Adipocyte (in vitro differentiated cells): ENCODE measurements around the gene GPI.

ENCODE experiments used
- DNase-seq: peaks from one replicate; pipeline ENCODE4 v3.0.0-alpha.2; 2015; ENCODE audit warnings: low read depth
- H3K27me3 ChIP-seq: replicated peaks from 2 replicates; pipeline ENCODE4 v1.7.0; 2013; ENCODE audit warnings: mild to moderate bottlenecking, low read length, moderate library complexity; ENCODE audit not compliant: control insufficient read depth, insufficient read depth
- H3K36me3 ChIP-seq: 2 replicates; pipeline ENCODE4 v1.7.0; 2013; ENCODE audit warnings: low read length, mild to moderate bottlenecking, moderate library complexity; ENCODE audit not compliant: control insufficient read depth, insufficient read depth, severe bottlenecking
- H3K4me1 ChIP-seq: 2 replicates; pipeline ENCODE4 v1.7.0; 2013; ENCODE audit warnings: mild to moderate bottlenecking, low read length, moderate library complexity; ENCODE audit not compliant: control insufficient read depth, insufficient read depth
- H3K4me3 ChIP-seq: 2 replicates; pipeline ENCODE4 v1.7.0; 2013; ENCODE audit warnings: mild to moderate bottlenecking, low read length, moderate library complexity
- H3K9ac ChIP-seq: 2 replicates; pipeline ENCODE4 v1.7.0; 2013; ENCODE audit warnings: mild to moderate bottlenecking, low read length, moderate library complexity
- H3K9me3 ChIP-seq: 2 replicates; pipeline ENCODE4 v1.7.0; 2013; ENCODE audit warnings: mild to moderate bottlenecking, low read length, moderate library complexity; ENCODE audit not compliant: control insufficient read depth

Gene GPI

DNA sequence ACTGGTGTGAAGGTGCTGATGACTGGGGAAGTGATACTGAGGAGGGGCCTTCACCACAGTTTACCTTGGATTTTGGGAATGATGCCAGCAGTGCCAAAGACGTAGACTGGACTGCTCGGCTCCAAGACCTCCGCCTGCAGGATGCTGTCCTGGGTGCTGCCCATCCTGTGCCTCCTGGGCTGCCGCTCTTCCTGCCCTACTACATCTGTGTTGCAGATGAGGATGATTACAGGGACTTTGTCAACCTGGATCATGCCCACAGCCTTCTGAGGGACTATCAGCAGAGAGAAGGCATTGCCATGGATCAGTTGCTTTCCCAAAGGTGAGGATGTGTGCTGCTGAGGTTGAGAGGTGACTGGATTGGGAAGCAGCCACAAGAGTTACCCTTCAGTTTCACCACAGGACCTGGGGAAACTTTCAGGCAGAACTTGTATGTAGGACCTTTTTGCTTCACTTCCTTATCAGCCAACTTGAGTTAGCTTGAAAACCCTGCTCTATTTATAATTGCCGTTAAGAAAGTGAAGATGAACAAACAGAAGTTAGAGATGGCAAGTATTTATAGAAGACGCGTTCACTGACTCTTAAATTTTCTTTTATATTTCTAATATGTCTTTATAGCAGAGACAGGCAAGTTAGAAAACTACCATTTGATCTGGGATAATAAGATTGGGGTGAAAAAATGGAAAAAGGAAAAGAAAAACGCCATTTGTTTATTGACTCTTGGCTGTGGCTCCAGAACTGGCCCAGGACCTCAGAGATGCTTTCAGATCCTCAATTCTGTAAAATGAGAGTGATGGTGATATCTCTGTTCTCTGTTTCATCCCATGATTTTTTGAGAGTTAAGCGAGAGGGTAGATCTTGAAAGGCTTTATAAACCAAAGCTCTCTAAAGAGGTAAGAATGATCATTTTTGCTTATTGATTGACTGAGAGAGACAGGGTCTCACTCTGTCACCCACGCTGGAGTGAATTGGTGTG lies 44.5 kb downstream of the GPI start:
- no peak for DNase-seq
- Histone ChIP-seq H3K9ac (no peak overlapping the region), H3K9me3 (no peaks in the 10 kb centered on the region)

DNA sequence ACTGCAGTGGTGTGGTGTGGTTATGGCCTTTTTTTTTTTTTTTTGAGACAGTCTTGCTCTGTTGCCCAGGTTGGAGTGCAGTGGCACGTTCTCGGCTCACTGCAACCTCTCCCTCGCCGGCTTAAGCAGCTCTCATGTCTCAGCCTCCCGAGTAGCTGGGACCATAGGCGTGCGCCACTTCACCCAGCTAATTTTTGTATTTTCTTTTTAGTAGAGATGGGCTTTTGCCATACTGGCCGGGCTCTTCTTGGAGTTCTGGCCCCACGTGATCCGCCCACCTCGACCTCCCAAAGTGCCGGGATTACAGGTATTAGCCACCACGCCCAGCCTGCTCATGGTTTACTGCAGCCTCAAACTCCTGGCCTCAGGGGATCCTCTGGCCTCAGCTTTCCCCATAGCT lies 46.2 kb downstream of the GPI start:
- H3K4me3 ChIP-seq: no peak overlapping the region

More for the DNA sequence above, 44.5 kb downstream of the GPI start:
- H3K36me3 ChIP-seq: peaks cover 6% of the 10 kb centered on the region
- no peaks in the 10 kb centered on the region for H3K27me3 ChIP-seq
- no peaks in the 10 kb centered on the region for H3K4me1 ChIP-seq
- no peak overlapping the region for H3K4me3 ChIP-seq

GRCh38 chr19:34416021-34416545 lies 51.1 kb downstream of the GPI start:
- no peak overlapping the region for H3K4me3 ChIP-seq
- H3K27me3 ChIP-seq: no peaks in the 10 kb centered on the region
- H3K36me3 ChIP-seq: peaks cover 19% of the 10 kb centered on the region
- DNase-seq: peak; percentile 14
- no peaks in the 10 kb centered on the region for H3K9me3 ChIP-seq
- H3K4me1 ChIP-seq: no peaks in the 10 kb centered on the region
- no peak overlapping the region for H3K9ac ChIP-seq

More for the DNA sequence above, 46.2 kb downstream of the GPI start:
- Histone ChIP-seq H3K9me3 (no peaks in the 10 kb centered on the region), H3K36me3 (peaks cover 11% of the 10 kb centered on the region), H3K9ac (no peak overlapping the region), H3K27me3 (no peaks in the 10 kb centered on the region), H3K4me1 (no peaks in the 10 kb centered on the region)
- no peak for DNase-seq

- Histone ChIP-seq H3K4me1 (no peaks in the 10 kb centered on the region), H3K27me3 (no peaks in the 10 kb centered on the region), H3K9ac (no peak overlapping the region), H3K36me3 (peaks cover 19% of the 10 kb centered on the region), H3K4me3 (no peak overlapping the region), H3K9me3 (no peaks in the 10 kb centered on the region)
- no peak for DNase-seq
Measured at GRCh38 chr19:34418300-34418699, 53.3 kb downstream of the GPI start.

DNA sequence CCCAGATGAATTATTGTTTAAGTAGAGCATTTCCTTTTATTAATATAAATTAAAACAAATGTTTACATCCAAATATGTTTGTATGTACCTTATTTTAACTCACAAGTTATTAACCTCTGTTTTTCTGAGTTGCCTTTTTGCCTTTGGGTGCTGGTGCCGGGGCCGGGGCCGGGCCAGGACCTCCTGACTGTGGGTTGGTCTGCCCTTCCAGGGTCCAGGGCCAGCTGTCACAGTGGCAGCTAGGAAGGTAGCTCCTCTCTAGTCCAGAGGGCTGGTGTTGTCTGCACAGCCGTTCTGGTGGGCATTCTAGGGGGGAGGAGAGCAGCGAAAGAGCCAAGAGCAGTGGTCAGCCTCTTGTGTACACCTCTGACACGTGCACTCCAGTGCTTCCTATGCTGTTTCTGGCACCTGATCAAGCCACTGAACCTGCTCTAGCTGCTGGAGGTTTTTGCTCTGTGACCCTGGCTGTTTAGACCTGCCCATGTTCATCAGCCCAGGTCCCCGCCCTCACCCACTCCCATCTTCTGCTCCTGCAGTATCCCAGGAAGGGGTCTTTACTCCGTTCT lies 61.2 kb downstream of the GPI start:
- no peak for DNase-seq
- Histone ChIP-seq H3K36me3 (no peaks in the 10 kb centered on the region), H3K9ac (no peak overlapping the region), H3K4me3 (no peak overlapping the region), H3K9me3 (no peaks in the 10 kb centered on the region), H3K4me1 (peaks cover 23% of the 10 kb centered on the region), H3K27me3 (no peaks in the 10 kb centered on the region)

DNA sequence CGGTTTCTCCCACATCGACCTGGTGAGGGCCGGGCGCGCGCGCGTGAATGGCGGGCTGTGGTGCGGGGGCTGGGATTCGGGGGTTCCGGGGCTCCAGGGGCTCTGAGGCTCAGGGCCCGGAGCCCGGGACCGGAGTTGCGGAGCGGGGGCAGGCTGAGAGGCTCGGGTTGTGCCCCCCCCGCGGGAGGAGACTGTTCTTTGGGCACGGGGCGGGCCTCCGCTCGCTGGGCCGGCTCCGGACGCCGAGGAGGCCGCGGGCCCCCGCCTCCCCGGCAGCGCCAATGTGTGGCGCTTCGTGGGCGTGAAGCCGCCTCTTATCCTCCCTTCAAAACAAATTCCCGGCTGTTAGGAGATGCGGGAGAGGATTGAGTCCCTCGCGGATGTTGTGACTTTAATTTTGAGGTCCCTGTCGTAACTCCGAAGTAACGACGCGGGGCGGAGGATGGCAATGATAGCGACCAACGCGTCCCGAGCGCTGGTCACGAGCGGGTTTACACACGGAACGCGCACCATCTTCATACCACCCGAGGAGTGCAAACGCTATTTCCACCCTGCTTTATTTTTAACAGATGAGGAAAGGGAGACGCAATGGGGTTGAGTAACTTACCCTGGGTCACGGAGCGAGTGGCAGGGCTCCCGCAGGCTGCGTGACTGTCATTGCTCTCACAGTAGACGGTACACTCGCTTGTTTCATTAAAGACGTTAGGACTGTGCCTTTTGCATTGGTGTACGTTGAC lies 63.7 kb downstream of the GPI start:
- Histone ChIP-seq H3K4me1 (peaks cover 48% of the 10 kb centered on the region), H3K9me3 (no peaks in the 10 kb centered on the region), H3K27me3 (no peaks in the 10 kb centered on the region), H3K9ac (peak overlapping the region; percentile 92), H3K36me3 (peaks cover 3% of the 10 kb centered on the region), H3K4me3 (peak overlapping the region; percentile 100)
- DNase-seq: peak; percentile 84

DNA sequence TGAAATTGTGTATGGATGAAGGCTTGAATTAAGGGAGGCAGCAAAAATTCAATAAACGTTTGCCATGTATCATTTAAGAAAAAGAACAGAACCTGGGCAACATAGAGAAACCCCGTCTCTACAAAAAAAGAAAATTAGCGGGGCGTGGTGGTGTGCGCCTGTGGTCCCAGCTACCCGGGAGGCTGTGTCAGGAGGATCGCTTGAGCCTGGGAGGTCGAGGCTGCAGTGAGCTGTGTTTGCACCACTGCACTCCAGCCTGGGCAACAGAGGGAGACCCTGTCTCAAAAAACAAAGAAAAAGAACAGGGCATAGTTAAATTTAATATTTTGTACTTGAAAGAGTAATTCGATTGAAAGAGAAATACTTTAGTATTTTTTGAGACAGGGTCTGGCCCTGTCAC lies 64.6 kb downstream of the GPI start:
- Histone ChIP-seq H3K9me3 (no peaks in the 10 kb centered on the region), H3K4me1 (peaks cover 52% of the 10 kb centered on the region), H3K27me3 (no peaks in the 10 kb centered on the region), H3K4me3 (peak overlapping the region; percentile 100), H3K36me3 (peaks cover 11% of the 10 kb centered on the region), H3K9ac (peak overlapping the region; percentile 92)
- DNase-seq: no peak

DNA sequence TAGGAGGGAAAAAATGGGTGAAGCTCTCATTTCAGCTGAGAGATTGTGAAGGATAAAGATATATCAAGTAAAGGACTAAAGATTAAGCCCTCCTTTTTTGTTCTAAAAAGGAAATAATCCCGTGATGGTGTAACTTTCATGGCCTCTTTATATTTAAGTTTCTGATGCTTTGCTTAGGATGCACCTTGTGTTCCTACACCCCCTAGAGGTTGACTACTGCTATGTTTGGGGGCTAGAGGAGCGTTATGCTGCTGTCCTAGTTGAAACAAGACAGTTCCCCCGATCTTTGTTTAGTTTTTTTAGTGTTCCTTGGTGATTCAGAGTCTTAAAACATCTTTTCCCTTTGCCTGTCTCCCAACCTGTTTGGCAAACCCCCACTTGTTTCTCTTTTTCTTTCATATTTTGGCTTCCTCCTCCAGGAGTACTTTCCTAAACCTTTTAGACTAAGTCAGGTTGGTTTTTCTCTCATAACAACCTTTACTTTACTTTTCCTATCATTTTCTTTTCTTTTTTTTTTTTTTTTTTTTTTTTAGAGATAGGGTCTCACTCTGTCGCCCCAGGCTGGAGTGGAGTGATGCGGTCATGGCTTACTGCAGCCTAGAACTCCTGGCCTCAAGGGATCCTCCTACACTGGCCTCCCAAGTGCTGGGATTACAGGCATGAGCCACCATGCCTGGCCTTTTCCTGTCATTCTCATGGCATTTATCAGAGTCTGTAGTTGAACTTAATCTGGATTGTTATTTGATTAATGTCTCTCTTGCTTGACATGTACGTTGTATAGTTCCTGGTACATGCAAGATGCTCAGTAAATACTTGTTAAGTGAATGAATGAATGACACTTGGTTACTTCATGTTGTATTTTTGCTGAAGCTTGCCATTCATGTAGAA lies 66.0 kb downstream of the GPI start:
- H3K27me3 ChIP-seq: no peaks in the 10 kb centered on the region
- peak overlapping the region; percentile 92 for H3K9ac ChIP-seq
- peaks cover 53% of the 10 kb centered on the region for H3K4me1 ChIP-seq
- no peaks in the 10 kb centered on the region for H3K9me3 ChIP-seq
- peak overlapping the region; percentile 100 for H3K4me3 ChIP-seq
- peak; percentile 59 for DNase-seq
- peaks cover 26% of the 10 kb centered on the region for H3K36me3 ChIP-seq

DNA sequence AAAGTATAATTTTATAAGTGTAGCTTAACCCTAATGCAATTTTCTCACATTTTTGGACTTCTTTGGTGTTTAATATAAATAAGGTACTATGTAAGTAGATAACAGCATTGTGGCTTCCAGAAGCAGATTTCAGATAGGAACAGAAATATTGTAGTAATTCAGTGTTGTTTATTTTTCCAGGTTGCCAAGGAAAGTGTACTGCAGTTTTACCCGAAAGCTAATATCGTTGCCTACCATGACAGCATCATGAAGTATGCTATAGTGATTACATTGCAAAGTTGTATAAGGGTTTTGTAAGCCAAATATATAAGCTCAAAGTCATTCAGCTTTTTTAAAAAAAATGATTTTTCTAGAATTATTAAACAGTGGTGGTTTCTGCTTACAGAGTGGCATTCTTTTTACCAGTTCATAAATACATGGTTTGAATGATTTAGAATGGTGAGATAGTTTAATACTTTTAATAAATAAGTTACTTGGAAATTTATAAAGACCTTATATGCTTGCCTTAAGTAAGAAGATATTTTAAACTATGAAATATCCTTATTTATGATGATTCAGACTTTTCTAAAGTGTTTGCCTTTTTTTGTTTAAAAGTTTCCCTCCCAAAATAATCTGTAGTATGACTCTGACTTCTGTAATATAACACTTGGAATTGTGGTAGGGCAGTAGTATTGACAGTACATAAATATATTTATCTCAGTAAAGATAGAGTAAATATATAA lies 66.8 kb downstream of the GPI start:
- peak; percentile 16 for DNase-seq
- no peak overlapping the region for H3K4me3 ChIP-seq
- H3K4me1 ChIP-seq: peaks cover 53% of the 10 kb centered on the region
- H3K9ac ChIP-seq: peak overlapping the region; percentile 92
- peaks cover 34% of the 10 kb centered on the region for H3K36me3 ChIP-seq
- no peaks in the 10 kb centered on the region for H3K9me3 ChIP-seq
- no peaks in the 10 kb centered on the region for H3K27me3 ChIP-seq

- Histone ChIP-seq H3K36me3 (peaks cover 43% of the 10 kb centered on the region), H3K9ac (peak overlapping the region; percentile 63), H3K9me3 (no peaks in the 10 kb centered on the region), H3K27me3 (no peaks in the 10 kb centered on the region), H3K4me1 (peaks cover 53% of the 10 kb centered on the region), H3K4me3 (no peak overlapping the region)
- DNase-seq: no peak
Measured at GRCh38 chr19:34432797-34433196, 67.8 kb downstream of the GPI start.
